ENCODE results near the gene NRXN3.

NRXN3 gene

GRCh38 chr14:78170203-78170602, at the start of gene NRXN3:
Gene NRXN3, plus strand, starts transcription at chr14:78170373. Its CDS starts 72,721 bp downstream, at chr14:78243094.
- DNase-seq (ENCODE audit: low read depth), result no peak

DNA sequence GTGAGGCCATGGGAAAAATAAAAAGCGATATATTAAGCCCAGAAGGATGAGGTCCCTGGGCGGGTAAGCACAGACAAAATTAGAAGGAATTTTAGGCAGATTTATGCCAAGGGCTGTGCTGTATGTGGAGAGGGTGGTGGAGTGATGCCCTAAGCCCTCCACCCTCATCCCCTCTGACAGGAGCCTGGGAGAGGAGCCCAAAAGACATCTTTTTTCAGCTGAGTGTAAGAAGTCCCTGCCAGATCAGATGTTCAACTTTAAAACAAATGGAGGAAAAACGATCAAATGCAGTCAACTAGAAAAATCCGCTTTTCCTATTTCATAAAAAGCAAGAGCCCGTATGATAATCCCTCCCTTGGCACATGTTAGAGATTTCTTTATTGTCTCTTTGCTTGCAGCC, 47.7 kb upstream of the NRXN3 start:
- DNase-seq (ENCODE audit: low read depth), result no peak

- no peak for DNase-seq (ENCODE audit: low read depth)
Observed at GRCh38 chr14:78123650-78124253, 46.4 kb upstream of the NRXN3 start.

DNA sequence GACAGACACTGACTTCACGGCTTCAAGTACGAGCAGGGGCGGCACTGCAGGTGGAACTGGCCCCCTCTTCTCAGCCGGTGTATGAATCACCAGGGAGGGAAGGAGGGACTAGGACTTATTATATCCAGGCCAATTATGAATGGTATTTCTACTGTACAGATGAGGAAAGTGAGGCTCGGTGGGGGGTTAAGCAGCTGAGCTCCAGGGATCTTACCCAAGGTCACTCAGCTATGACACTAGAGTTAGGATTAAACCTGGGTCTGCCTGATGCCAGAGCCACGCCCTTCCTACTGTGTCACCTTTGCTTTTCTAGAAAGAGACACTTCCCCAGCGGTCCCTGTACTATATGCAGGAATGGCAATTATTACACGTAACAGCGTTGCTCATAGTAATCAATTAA, 42.2 kb upstream of the NRXN3 start:
- DNase-seq (ENCODE audit: low read depth), result no peak

- DNase-seq (ENCODE audit: low read depth), result no peak
Observed at GRCh38 chr14:78129375-78129774, 40.8 kb upstream of the NRXN3 start.

GRCh38 chr14:78130356-78130755, 39.8 kb upstream of the NRXN3 start:
- no peak for DNase-seq (ENCODE audit: low read depth)

DNA sequence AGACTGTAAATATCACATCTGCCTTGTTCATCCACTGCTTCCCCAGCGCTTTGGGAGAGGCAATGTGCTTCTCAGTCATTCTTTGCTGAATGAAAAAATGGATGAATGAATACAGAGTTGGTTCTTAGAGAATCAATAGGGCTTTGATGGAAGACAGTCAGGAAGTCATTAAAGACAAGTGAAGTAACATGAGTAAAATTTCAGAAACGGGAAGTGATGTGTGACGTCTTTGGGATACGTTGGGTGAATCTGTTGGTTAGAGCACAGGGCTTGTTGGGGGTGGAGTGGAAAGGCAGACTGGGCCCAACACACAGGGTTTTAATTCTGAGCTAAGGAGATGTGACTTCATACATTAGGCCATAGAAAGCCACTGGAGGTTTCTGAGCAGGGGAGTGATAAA, 39.0 kb upstream of the NRXN3 start:
- DNase-seq (ENCODE audit: low read depth), result no peak

GRCh38 chr14:78131616-78132015, 38.6 kb upstream of the NRXN3 start:
- no peak for DNase-seq (ENCODE audit: low read depth)

DNA sequence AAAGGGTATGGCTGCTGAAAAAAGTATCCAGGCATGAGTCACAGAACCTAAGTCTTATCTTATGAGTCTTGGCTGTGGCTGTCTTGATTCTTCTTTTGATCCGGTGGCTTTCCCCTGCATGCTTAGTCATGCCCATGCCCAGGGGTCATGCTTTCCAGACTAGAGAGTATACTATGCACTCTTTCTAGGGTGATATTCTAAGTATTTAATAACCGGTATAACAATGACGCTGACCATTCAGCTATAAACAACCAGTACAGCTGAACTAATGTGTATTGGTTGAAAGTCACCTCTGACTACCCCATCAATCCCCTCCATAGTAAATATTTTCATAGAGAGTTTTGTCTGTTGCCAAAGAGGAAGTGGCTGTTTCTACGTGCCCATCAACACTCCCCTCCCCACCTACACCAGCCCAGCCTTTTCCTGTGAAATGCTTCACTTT, 34.7 kb upstream of the NRXN3 start:
- DNase-seq (ENCODE audit: low read depth), result no peak

- no peak for DNase-seq (ENCODE audit: low read depth)
Observed at GRCh38 chr14:78136695-78137094, 33.5 kb upstream of the NRXN3 start.

DNA sequence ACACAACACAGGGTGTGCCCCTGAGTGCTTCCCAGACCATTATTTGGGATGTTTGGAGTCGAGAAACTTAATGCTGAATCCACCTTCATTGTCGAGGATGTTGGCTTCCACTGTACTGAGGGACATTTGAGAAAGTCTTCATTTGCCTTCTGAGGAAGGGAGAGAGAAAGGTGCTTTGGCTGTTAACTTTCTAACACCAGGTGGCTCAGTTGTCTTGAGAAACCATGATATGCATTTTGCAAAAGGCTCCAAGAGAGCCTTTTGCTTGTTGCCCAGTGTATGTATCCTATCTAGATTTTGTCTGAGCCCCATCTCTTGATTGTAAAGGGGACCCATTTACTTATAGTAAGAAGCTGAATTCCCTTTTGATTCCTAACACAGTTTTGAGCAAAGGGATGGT, 28.6 kb upstream of the NRXN3 start:
- no peak for DNase-seq (ENCODE audit: low read depth)

DNA sequence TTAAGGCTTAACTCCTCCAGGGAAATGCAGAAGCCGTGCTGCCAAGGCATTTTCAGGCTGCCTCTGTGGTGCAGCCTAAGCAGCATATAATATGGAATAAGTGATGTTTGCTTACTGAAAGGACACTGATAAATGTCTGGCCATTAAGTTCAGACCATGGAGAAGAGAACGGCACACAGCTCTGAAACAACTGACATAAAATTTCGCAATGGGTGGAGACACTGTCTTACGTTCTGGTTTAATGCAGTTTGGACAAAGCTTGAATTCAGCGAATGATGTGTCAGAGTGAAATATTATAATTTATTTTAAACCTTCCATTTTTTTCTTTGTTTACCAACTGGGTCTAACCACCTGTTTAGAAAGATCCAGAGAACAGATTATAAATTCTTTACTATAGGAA, 27.2 kb upstream of the NRXN3 start:
- no peak for DNase-seq (ENCODE audit: low read depth)

DNA sequence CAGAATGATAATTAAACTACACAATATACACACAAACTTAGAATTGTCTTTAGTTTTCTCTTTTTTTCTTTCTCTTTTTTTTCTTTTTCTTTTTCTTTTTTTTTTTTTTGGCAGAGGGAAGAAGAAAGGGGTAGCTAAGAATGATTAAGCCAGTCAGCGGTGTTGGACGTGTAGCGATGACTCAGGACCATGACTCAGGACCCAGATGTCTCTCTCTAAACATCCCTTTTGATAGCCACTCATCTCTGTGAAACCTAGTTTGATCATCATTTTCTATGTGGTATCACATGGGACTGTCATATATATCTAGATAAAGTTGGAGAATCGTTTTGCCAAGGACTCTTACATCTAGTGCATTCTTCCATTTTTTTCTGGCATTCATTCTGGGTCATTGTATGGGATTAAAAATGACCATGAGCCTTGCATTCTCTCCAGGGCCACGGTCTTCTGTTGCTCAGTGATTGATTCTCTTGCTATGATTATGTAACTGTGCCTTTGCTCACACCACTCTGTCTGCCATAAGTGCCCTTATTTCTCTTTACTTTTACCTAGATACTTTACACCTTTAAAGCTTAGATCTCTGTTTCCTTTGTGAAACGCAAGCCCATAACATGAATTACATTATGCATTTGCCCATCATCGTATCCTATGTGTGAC, 26.6 kb upstream of the NRXN3 start:
- DNase-seq (ENCODE audit: low read depth), result no peak

GRCh38 chr14:78152201-78153063, 17.7 kb upstream of the NRXN3 start:
- DNase-seq (ENCODE audit: low read depth), result no peak

DNA sequence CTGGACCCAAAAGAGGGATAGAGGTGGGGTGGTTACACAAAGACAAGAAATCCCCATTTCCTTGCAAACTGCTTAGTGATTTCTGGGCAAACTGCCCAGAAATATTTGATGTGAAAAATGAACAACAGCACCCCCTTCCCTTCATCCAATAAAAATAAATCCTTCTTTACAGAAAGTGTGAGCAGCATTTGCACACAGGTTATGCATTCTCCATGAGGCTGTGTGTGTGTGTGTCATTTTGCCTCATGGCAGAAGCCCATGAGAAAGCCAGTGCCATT, 17.2 kb upstream of the NRXN3 start:
- DNase-seq (ENCODE audit: low read depth), result no peak

- no peak for DNase-seq (ENCODE audit: low read depth)
Observed at GRCh38 chr14:78154827-78155226, 15.3 kb upstream of the NRXN3 start.

GRCh38 chr14:78156196-78156595, 14.0 kb upstream of the NRXN3 start:
- no peak for DNase-seq (ENCODE audit: low read depth)

DNA sequence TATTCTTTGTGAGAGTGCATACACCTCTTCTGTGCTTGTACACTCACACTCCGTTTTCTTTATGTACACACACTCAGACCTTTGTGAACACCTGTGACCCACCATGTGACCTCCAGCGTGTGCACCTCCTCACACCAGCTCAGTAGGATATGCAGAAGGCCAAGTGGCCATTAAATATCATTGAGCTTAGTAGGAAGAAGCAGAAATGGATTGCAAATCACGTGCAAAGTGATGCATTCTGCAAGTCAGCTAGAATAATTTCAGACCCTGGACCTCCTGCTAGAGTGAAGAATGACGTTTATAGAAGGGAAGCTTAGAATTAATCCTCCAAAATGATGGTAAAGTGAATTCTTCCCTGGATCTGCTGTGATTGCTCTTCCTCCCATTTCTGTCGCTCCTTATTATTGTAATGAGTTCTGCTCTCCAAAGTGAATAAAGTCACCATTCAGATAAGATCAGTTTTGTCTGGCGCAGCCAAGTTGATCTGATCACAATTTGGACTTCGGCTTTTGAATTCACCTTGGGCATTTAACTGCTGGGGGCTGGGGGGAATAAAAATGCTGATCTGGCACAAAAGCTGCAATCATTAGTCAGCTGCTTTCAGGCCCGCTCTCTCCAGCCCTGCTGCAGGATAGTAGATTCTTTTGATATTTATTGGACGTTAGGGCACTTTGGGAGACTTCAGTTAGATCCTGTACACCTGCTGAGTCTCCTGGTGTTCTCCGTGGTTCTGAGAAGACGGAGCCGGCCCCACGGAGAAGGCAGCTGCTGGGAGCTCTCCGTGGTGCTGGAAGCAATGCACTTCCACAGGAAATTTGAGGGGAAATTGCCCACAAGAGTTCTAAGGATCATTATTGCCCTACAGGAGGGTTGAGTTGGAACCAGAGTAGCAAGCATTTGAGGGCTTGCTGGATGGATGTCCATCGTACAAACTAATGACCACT, 12.4 kb upstream of the NRXN3 start:
- no peak for DNase-seq (ENCODE audit: low read depth)

DNA sequence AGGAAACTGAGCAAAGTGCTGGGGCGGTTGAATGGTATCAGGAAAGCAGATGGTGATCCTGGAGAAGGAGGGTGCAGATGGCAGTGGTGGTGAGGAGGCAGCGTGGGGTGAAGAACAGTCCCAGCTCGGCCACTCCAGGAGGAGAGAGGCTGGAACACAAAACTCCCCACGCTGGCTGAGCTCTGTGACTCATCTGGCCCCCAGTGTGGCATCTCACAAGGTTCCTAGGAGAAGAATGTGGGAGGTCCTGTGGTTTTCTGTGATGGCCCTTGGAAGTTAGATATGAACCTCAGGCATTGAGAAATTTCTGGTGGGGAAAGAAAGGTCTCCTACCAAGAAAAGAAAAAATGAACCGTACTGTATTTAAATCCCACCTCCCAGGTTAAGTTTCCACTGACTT, 8.0 kb upstream of the NRXN3 start:
- no peak for DNase-seq (ENCODE audit: low read depth)

GRCh38 chr14:78164226-78164853, 5.8 kb upstream of the NRXN3 start:
- no peak for DNase-seq (ENCODE audit: low read depth)

DNA sequence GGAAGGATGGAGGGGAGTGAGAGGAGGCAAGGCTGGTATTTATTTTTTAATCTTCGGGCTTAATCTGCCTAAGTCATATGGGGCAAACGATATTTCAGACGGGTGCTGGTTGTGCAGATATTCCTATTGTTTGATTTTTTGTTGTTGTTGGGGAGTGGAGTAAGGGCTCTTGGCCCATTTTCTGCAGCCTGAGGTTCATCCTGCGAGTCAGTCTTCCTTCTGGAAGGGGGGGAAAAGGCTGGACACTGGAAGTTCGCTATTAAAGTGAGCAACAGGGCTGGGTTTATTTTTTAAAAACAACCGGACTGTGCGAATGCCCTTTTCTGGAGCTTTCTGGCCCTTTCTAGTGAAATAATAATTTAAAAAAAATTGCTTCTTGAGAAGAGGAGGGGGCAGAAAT, 2.3 kb downstream of the NRXN3 start:
- no peak for DNase-seq (ENCODE audit: low read depth)

Measured in stimulated activated CD8-positive, alpha-beta memory T cell treated with anti-CD3 and anti-CD28 coated beads, Interleukin-15, amount 100 ng/mL, for 24 hours (primary cell).